ENCODE data around the gene PSMB3. TPM values are rescaled to one million over a fixed set of nuclear protein-coding genes. Genes with fewer than 3 reads are reported as not detected.

Gene PSMB3
- total RNA-seq, 1 experiment from 2014 or later = 346 TPM

DNA sequence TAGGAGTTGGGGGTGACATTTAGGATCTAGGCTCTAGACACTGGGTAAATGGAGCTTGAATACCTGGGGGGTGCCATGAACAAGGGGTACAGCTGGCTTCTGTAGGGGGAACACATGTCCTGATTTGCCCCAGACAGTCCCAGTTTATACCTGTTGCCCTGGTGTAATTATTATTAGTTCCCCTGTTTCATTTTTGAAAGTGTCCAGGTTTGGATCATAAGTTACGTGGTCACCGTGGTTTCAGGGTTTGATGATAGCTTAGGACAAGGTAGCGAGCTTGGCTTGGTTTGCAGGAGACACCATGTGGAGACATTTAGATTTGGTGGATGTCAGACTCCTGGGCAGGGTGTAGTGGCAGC, 42.0 kb upstream of the PSMB3 start:
- no TSS peak for BruUV-seq (replicated peaks)
- H3K27me3 ChIP-seq (ENCODE audit: insufficient read depth, low read length) = no peaks in the 10 kb centered on the region
- H3K4me3 ChIP-seq (replicated peaks in 1 of 2; ENCODE audit: low read depth in 1 of 2, low read length in 2 of 2) = no peak overlapping the region
- H3K4me2 ChIP-seq (ENCODE audit: low read length) = no peak overlapping the region
- H3K9ac ChIP-seq (ENCODE audit: low read length) = no peak overlapping the region
- DNase-seq (ENCODE audit: low read depth, low spot score) = no peak
- intact Hi-C loops (cut with micrococcal nuclease) = no loop called here
- H2AFZ ChIP-seq (ENCODE audit: low read depth, low read length, poor library complexity, severe bottlenecking) = no peak overlapping the region
- H3K36me3 ChIP-seq (ENCODE audit: control insufficient read depth in 1 of 2, insufficient read depth in 2 of 2, low read length in 2 of 2) = peaks cover 20 to 46% of the 10 kb centered on the region in 2 experiments; a peak in 3 of 4 replicates
- no peaks in the 10 kb centered on the region for H3K9me2 ChIP-seq (ENCODE audit: insufficient read depth)
- POLR2A ChIA-PET = no interaction called here
- no peak for TF ChIP-seq CBX3 (IDR thresholded peaks at IDR 0.05; ENCODE audit: low read depth)
- RAD21 ChIA-PET (ENCODE audit: low non-redundant PET in 1 of 2, low total read pairs in 2 of 2, uncharacterized antibody in 2 of 2, unreplicated experiment in 2 of 2) = no interaction called here
- CTCF ChIA-PET = no interaction called here
- no peaks in the 10 kb centered on the region for H3K9me3 ChIP-seq (ENCODE audit: control insufficient read depth in 1 of 2, insufficient read depth in 1 of 2, low read depth in 1 of 2, low read length in 2 of 2)
- H3K27ac ChIP-seq (ENCODE audit: low read depth, low read length) = no peak overlapping the region
- peaks cover 36% of the 10 kb centered on the region for H3K79me2 ChIP-seq (ENCODE audit: insufficient read depth, low read length)
- H4K20me1 ChIP-seq (ENCODE audit: insufficient read depth) = no peaks in the 10 kb centered on the region
- H3K4me1 ChIP-seq (ENCODE audit: control insufficient read depth in 1 of 2, insufficient read depth in 2 of 2, low read length in 2 of 2) = peaks cover 6 to 21% of the 10 kb centered on the region in 2 experiments; a peak in 3 of 4 replicates
- ATAC-seq = no peak

DNA sequence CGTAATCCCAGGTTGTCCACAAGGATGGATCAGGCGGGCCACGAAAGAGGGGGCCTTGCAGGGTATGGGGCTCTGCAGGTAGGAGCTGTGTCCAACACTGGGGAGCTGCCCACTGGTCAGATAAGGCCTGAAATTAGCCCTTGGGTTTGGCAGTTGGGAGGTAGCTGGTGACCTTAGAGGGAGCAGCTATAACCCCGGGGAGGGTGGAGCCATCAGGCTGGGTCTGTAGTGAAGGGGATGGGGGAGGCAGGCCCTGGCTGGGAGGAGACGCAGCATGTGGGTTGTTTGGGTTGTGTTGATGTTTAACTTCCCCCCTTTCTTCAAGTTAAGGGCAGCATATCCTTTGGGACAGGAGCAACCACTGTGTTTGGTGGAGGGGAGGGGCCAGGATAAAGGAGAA, 41.6 kb upstream of the PSMB3 start:
- no peak overlapping the region for H3K9ac ChIP-seq (ENCODE audit: low read length)
- CTCF ChIA-PET = no interaction called here
- DNase-seq (ENCODE audit: low read depth, low spot score) (no peak), ATAC-seq (no peak)
- no peak for TF ChIP-seq CTCF (IDR thresholded peaks at IDR 0.05 in 2 of 3, conservative IDR thresholded peaks at IDR 0.05 in 1 of 3; ENCODE audit: borderline replicate concordance in 1 of 3, insufficient read depth in 1 of 3, low read depth in 2 of 3, low read length in 2 of 3)
- no peak overlapping the region for H3K27ac ChIP-seq (ENCODE audit: low read depth, low read length)
- no peak overlapping the region for H2AFZ ChIP-seq (ENCODE audit: low read depth, low read length, poor library complexity, severe bottlenecking)
- BruUV-seq (replicated peaks) = no TSS peak
- H3K27me3 ChIP-seq (ENCODE audit: insufficient read depth, low read length) = no peaks in the 10 kb centered on the region
- intact Hi-C loops (cut with micrococcal nuclease) = no loop called here
- POLR2A ChIA-PET = no interaction called here
- no peak overlapping the region for H3K4me2 ChIP-seq (ENCODE audit: low read length)
- peaks cover 20 to 46% of the 10 kb centered on the region in 2 experiments; a peak in 3 of 4 replicates for H3K36me3 ChIP-seq (ENCODE audit: control insufficient read depth in 1 of 2, insufficient read depth in 2 of 2, low read length in 2 of 2)
- peaks cover 32% of the 10 kb centered on the region for H3K79me2 ChIP-seq (ENCODE audit: insufficient read depth, low read length)
- RAD21 ChIA-PET (ENCODE audit: low non-redundant PET in 1 of 2, low total read pairs in 2 of 2, uncharacterized antibody in 2 of 2, unreplicated experiment in 2 of 2) = no interaction called here
- H3K9me3 ChIP-seq (ENCODE audit: control insufficient read depth in 1 of 2, insufficient read depth in 1 of 2, low read depth in 1 of 2, low read length in 2 of 2) = no peaks in the 10 kb centered on the region
- no peaks in the 10 kb centered on the region for H3K9me2 ChIP-seq (ENCODE audit: insufficient read depth)
- no peaks in the 10 kb centered on the region for H4K20me1 ChIP-seq (ENCODE audit: insufficient read depth)
- H3K4me1 ChIP-seq (ENCODE audit: control insufficient read depth in 1 of 2, insufficient read depth in 2 of 2, low read length in 2 of 2) = peaks cover 6 to 20% of the 10 kb centered on the region in 2 experiments; a peak in 3 of 4 replicates
- no peak overlapping the region for H3K4me3 ChIP-seq (replicated peaks in 1 of 2; ENCODE audit: low read depth in 1 of 2, low read length in 2 of 2)

Data from HCT116 (cell line).